ENCODE measurements around the gene RTN4.

- TF ChIP-seq, protein P1, sequence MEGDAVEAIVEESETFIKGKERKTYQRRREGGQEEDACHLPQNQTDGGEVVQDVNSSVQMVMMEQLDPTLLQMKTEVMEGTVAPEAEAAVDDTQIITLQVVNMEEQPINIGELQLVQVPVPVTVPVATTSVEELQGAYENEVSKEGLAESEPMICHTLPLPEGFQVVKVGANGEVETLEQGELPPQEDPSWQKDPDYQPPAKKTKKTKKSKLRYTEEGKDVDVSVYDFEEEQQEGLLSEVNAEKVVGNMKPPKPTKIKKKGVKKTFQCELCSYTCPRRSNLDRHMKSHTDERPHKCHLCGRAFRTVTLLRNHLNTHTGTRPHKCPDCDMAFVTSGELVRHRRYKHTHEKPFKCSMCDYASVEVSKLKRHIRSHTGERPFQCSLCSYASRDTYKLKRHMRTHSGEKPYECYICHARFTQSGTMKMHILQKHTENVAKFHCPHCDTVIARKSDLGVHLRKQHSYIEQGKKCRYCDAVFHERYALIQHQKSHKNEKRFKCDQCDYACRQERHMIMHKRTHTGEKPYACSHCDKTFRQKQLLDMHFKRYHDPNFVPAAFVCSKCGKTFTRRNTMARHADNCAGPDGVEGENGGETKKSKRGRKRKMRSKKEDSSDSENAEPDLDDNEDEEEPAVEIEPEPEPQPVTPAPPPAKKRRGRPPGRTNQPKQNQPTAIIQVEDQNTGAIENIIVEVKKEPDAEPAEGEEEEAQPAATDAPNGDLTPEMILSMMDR (IDR thresholded peaks at IDR 0.05), result no peak
- no peak for TF ChIP-seq EP300 (IDR thresholded peaks at IDR 0.05)
These were observed 84.8 kb downstream of the RTN4 start for GRCh38 chr2:54965425-54965824.
